SK-N-MC (cell line): ENCODE measurements around the gene CEP131.

Source experiments
- DNase-seq: peaks from one replicate; pipeline ENCODE4 v3.0.0-alpha.2; 2011; ENCODE audit warnings: low read depth, low spot score
- H3K27ac ChIP-seq: fragments of 200-600 bp; sonication (generic); 2 replicates; pipeline ENCODE4 v1.5.1; 2016; ENCODE audit warnings: mixed run types
- H3K36me3 ChIP-seq: fragments of 200-600 bp; sonication (generic); 2 replicates; pipeline ENCODE4 v1.6.1; 2017; ENCODE audit warnings: antibody characterized with exemption, low read length, mixed read lengths; ENCODE audit not compliant: insufficient read depth
- H3K4me3 ChIP-seq: fragments of 200-600 bp; sonication (generic); 2 replicates; pipeline ENCODE4 v1.5.1; 2016
- H3K9ac ChIP-seq: fragments of 200-600 bp; sonication (generic); 2 replicates; pipeline ENCODE4 v1.8.0; 2017; ENCODE audit warnings: mixed run types, mixed read lengths; ENCODE audit not compliant: insufficient read length
- H3K9me3 ChIP-seq: fragments of 200-600 bp; sonication (generic); 2 replicates; pipeline ENCODE4 v1.6.1; 2017; ENCODE audit warnings: low read depth, mild to moderate bottlenecking, antibody characterized with exemption, low read length, moderate library complexity, mixed read lengths
- EZH2 ChIP-seq: fragments of 200-600 bp; sonication (generic); IDR thresholded peaks from one replicate; pipeline ENCODE4 v1.6.1; 2017; ENCODE audit warnings: antibody characterized with exemption
- FOXP2 ChIP-seq: optimal IDR thresholded peaks from 2 replicates; pipeline ENCODE3; 2011; ENCODE audit warnings: mild to moderate bottlenecking, moderate library complexity; ENCODE audit not compliant: insufficient read depth; ENCODE audit errors: extremely low read length, control extremely low read depth
- POLR2AphosphoS5 ChIP-seq: IDR thresholded peaks from 2 replicates; pipeline ENCODE4 v1.6.1; 2012; ENCODE audit warnings: mild to moderate bottlenecking, low read depth, low read length, borderline replicate concordance

CEP131 gene

DNA sequence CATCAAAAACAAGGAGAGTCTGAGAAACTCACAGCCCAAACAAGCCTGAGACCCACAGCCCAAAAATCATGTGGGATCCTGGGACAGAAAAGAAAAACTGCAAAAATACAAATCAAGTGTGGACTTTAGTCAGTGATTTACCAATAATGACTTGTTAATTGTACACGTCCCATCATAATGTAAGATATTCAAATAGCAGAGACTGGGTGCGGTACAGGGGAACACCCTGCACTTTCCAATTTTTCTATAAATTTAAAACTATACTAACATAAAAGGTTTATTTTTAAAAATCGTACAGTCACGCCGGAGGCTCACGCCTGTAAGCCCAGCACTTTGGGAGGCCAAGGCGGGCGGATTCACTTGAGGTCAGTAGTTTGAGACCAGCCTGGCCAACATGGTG is 8.8 kb downstream of the CEP131 start:
- no peaks in the 10 kb centered on the region for H3K9me3 ChIP-seq
- H3K36me3 ChIP-seq, result no peaks in the 10 kb centered on the region; the same call in 1 of the 2 replicates
- no peak overlapping the region for H3K27ac ChIP-seq
- DNase-seq, result no peak
- H3K9ac ChIP-seq, result no peak overlapping the region
- TF ChIP-seq FOXP2 (no peak), POLR2AphosphoS5 (no peak), EZH2 (no peak)
- H3K4me3 ChIP-seq, result no peak overlapping the region

DNA sequence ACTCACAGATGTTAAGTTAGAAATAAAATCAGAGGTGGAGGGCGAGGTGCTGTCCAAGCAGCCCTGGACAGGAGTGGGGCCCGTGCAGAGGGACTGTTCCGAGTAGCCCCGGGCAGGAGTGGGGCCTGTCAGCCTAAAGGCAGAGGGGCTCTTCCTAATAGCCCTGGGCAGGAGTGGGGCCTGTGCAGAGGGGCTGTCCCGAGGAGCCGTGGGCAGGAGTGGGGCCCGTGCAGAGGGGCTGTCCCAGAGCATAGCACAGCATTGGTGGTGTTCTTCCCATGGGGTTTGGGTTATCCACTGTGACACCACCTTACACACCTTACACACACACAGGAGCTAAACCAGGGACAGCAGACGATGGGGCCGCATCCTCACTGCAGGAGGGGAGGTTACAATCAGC is 10.4 kb downstream of the CEP131 start:
- Histone ChIP-seq H3K9ac (no peak overlapping the region), H3K27ac (no peak overlapping the region), H3K9me3 (no peaks in the 10 kb centered on the region), H3K4me3 (no peak overlapping the region), H3K36me3 (no peaks in the 10 kb centered on the region; the same call in 1 of the 2 replicates)
- TF ChIP-seq POLR2AphosphoS5 (no peak), FOXP2 (no peak), EZH2 (no peak)
- no peak for DNase-seq

DNA sequence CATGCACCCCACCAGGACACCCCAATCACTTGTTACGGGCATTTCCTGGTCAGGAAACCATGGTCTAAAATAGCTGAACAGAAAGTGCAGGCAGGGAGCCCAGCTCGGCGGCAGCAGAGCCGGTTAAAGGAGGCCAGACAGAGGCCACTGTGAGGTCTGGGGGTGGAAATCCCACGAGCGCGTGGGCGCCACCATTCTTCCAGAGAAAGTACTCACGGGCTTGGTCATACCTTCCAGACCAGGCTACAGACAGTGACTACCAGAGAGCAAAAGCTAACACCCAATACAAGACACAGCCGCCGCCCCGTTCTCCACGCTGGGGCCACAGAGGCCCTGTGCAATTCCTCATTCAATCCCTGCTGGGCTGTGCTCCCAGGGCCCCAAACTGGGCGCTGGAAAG is 11.9 kb downstream of the CEP131 start:
- no peaks in the 10 kb centered on the region for H3K9me3 ChIP-seq
- H3K4me3 ChIP-seq, result no peak overlapping the region
- TF ChIP-seq FOXP2 (no peak), POLR2AphosphoS5 (no peak), EZH2 (no peak)
- no peak overlapping the region for H3K27ac ChIP-seq
- no peak overlapping the region for H3K9ac ChIP-seq
- no peaks in the 10 kb centered on the region for H3K36me3 ChIP-seq
- DNase-seq, result no peak

DNA sequence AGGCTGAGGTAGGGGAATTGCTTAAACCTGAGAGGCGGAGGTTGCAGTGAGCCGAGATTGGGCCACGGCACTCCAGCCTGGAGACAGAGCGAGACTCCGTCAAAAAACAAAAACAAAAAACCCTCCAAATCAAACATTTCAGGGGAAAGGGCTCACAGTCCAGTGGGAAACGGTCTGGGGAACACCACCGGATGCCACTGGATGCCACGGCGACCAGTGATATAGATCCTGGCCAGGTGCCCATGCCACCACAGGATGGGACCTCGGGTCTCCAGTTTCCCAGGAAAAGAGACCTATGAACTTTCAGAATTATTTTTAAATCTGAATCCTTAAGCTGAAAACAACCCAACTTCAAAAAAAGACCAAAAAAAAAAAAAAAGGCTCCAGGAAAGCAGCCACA is 12.3 kb downstream of the CEP131 start:
- TF ChIP-seq FOXP2, result no peak
- TF ChIP-seq POLR2AphosphoS5, result no peak
- no peak for TF ChIP-seq EZH2
- Histone ChIP-seq H3K36me3 (no peaks in the 10 kb centered on the region), H3K9ac (no peak overlapping the region), H3K4me3 (no peak overlapping the region), H3K9me3 (no peaks in the 10 kb centered on the region), H3K27ac (no peak overlapping the region)
- no peak for DNase-seq

DNA sequence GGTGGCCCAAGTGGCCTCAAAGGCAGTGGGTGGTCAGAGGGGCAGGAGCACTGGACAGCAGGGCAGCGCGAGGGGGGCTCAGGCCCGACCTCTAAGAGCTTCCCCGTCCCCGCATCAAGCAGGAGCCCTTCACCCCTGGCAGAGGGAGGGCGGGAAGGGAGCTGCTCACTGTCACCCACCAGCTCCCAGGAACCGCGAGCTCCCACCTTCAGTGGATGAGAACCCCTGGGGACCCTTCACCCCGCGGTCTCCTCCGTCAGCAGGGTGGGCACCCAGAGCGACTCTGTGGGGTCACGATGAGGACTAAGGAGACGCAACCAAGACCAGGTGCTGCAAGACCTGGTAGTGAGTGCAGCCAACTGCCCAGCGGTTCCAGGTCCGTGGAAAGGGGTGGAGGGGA is 13.6 kb downstream of the CEP131 start:
- no peak for TF ChIP-seq EZH2
- no peak for TF ChIP-seq POLR2AphosphoS5
- TF ChIP-seq FOXP2, result no peak
- no peak overlapping the region for H3K9ac ChIP-seq
- H3K9me3 ChIP-seq, result no peaks in the 10 kb centered on the region
- no peak overlapping the region for H3K27ac ChIP-seq
- H3K4me3 ChIP-seq, result no peak overlapping the region
- H3K36me3 ChIP-seq, result no peaks in the 10 kb centered on the region
- no peak for DNase-seq

DNA sequence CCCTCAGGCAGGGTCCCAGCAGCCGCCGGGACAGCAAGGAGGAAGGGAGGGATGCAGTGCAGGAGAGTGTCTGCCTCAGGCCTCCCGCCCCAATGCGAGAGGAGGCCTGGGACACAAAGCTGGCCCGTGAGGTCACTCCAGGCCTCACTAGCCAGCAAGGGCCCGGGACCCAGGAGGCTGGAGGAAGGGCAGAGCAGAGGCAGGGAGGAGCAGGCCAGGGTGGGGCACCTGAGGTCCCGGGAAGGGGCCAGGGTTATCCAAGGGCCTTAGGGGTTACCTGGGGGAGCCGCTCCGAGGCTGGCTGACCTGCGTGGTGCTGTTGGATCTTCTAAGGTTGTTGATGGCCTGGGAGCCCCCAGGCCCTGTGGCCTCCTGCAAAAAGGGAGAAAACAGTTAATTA is 14.1 kb downstream of the CEP131 start:
- Histone ChIP-seq H3K9me3 (no peaks in the 10 kb centered on the region), H3K36me3 (no peaks in the 10 kb centered on the region), H3K4me3 (no peak overlapping the region), H3K27ac (no peak overlapping the region), H3K9ac (no peak overlapping the region)
- no peak for DNase-seq
- TF ChIP-seq POLR2AphosphoS5 (no peak), EZH2 (no peak), FOXP2 (no peak)

DNA sequence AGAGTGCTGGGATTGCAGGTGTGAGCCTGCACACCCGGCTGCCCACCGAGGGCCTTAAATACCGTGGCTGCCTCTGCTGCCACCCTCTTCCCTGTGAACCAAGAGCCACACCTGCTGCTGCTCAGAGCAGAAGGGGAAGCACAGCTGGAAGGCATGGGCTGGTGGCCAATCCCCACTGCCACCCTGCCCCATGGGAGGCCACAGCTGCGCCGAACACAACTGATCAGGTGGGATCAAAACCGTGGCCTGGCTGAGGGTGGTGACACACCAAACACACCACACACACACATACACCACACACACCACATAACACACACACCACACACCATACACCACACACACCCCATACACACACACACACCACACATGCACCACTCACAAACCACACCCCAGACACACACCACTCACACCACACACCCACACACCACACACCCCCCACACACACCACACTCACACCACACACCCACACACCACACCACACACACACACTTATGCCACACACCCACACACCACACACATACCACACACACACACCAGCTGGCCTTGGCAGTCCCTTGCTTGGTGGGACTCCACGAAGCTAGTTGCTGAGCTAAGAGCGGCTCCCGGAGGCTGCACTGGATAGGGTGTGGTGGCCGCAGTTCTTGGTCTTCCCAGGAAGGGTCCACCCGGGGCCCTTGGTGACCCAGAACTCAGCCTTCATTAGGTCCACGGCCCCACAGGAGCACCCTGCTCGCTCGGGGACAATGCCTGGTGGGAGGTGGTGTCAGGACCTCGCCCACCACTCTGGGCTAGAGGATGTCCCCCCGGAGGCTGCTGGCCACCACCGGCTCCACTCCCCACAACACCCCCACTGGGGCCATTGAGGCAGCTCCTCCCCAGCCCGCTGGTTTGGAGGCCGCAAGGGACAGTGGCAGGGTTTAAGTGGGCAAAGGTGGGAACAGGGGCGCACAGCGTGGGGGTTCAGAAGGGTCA is 14.9 kb downstream of the CEP131 start:
- no peaks in the 10 kb centered on the region for H3K9me3 ChIP-seq
- TF ChIP-seq EZH2 (no peak), POLR2AphosphoS5 (no peak), FOXP2 (no peak)
- H3K36me3 ChIP-seq, result no peaks in the 10 kb centered on the region
- no peak overlapping the region for H3K4me3 ChIP-seq
- DNase-seq, result no peak
- H3K9ac ChIP-seq, result no peak overlapping the region
- H3K27ac ChIP-seq, result peak overlapping the region; percentile 63

DNA sequence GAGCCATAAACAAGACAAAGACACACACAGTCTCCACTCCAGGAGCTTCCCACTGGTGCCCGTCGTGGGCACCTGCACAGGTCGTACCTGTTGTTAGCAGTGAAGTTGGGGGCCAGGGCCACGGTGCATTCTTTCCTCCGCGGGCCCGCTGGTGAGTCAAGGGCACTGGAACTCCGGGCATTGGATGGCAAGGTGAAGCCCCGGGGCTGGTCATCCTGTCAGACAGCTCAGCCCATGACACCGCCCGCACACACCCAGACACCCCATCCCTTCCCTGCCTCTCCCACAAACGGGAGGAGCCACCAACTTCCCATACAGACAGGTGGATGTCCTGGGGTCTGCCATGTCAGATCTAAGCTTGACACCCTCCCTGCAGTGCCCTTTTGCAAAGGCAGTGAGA is 16.1 kb downstream of the CEP131 start:
- H3K27ac ChIP-seq, result peak overlapping the region; percentile 79; the same call in 1 of the 2 replicates
- no peaks in the 10 kb centered on the region for H3K9me3 ChIP-seq
- no peaks in the 10 kb centered on the region for H3K36me3 ChIP-seq
- 0 out of 2 replicates have a peak overlapping the region, but pooled peaks have one; percentile 28 for H3K4me3 ChIP-seq
- H3K9ac ChIP-seq, result no peak overlapping the region
- TF ChIP-seq POLR2AphosphoS5 (no peak), EZH2 (no peak), FOXP2 (no peak)
- no peak for DNase-seq
